AG09309 (cell line): ENCODE data around the gene SLC25A22.
A peak's percentile ranks its signal among the peaks of the same experiment; 100 is the strongest.

Experiments
- DNase-seq: peaks from one replicate; pipeline ENCODE4 v3.0.0-alpha.2; 2010; ENCODE audit warnings: low read depth
- H3K4me3 ChIP-seq: 2 replicates; pipeline ENCODE4 v1.5.1; 2011; ENCODE audit warnings: mild to moderate bottlenecking, low read depth, low read length, moderate library complexity; ENCODE audit not compliant: control insufficient read depth
- CTCF ChIP-seq: IDR thresholded peaks from 2 replicates; pipeline ENCODE4 v1.5.1; 2011; ENCODE audit warnings: mild to moderate bottlenecking, low read depth, low read length, inconsistent platforms; ENCODE audit not compliant: insufficient read depth, control insufficient read depth; ENCODE audit errors: missing control alignments

SLC25A22 gene

GRCh38 chr11:838441-839279, 40.6 kb upstream of the SLC25A22 start:
- H3K4me3 ChIP-seq: no peak overlapping the region
- DNase-seq: no peak
- TF ChIP-seq CTCF: peak; percentile 33

DNA sequence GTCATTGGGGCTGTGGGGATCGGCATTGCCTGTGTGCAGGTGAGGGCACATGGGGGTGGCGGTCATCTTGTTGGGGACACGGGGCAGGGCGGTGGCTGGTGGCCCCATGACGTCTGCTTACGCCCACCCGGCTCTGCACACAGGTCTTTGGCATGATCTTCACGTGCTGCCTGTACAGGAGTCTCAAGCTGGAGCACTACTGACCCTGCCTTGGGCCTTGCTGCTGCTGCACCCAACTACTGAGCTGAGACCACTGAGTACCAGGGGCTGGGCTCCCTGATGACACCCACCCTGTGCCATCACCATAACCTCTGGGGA, 39.9 kb upstream of the SLC25A22 start:
- H3K4me3 ChIP-seq: no peak overlapping the region
- no peak for DNase-seq
- TF ChIP-seq CTCF: no peak

- TF ChIP-seq CTCF: no peak
- H3K4me3 ChIP-seq: no peak overlapping the region
- no peak for DNase-seq
Measured at GRCh38 chr11:837189-837989, 39.3 kb upstream of the SLC25A22 start.

DNA sequence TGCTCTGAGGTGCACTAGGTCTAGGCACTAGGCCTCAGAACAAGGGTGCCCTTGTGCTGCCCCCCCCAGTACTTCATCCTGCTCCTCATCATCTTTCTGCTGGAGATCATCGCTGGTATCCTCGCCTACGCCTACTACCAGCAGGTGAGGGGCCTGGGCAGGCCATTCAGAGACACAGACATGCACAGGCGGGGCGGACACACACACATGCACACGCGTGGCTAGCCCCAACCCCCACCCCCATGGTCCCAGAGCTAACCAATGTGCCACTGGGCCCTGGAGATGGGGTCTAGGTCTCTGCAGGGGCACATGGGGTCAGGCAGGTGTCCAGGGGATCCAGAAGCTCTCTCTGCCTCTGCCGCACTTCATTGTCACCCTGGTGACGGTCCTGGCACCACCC, 38.6 kb upstream of the SLC25A22 start:
- DNase-seq: no peak
- no peak overlapping the region for H3K4me3 ChIP-seq
- no peak for TF ChIP-seq CTCF

DNA sequence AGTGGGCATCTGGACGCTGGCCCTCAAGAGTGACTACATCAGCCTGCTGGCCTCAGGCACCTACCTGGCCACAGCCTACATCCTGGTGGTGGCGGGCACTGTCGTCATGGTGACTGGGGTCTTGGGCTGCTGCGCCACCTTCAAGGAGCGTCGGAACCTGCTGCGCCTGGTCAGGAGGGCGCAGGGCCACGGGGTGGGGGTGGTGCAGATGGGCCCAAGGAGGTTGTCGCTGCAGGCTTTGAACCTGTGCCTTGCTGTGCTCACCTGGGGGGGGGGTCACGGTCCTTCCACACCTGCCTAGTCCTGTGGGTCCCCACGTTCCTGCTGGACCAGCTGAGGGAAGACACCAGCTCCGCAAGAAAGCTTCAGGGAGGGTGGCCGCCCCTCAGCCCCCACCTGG, 38.2 kb upstream of the SLC25A22 start:
- no peak overlapping the region for H3K4me3 ChIP-seq
- TF ChIP-seq CTCF: no peak
- DNase-seq: no peak

GRCh38 chr11:834371-835316, 36.6 kb upstream of the SLC25A22 start:
- peak overlapping the region; percentile 63 for H3K4me3 ChIP-seq
- no peak for TF ChIP-seq CTCF
- no peak for DNase-seq
